GM12878 (cell line): Measurements from ENCODE around the gene SNCAIP.

ENCODE experiments used
- BHLHE40 ChIP-seq, 2 experiments: fragments of 450-650 bp in 1 of 2; IDR thresholded peaks; 2 replicates each; pipeline ENCODE4 v1.6.1; 2011 to 2017; ENCODE audit warnings: low read depth in 2 of 2, borderline replicate concordance in 1 of 2, improper control_type of control experiment in 1 of 2, low read length in 1 of 2, mild to moderate bottlenecking in 1 of 2
- EZH2 ChIP-seq: IDR thresholded peaks from 2 replicates; pipeline ENCODE4 v1.6.1; 2012; ENCODE audit warnings: low read depth, mild to moderate bottlenecking, control low read depth, inconsistent platforms, low read length, borderline replicate concordance; ENCODE audit not compliant: control insufficient read depth
- TF ChIP-seq, protein P1 (sequence below), 3 experiments: IDR thresholded peaks in 2 of 3; conservative IDR thresholded peaks in 1 of 3; 2 replicates each; pipeline ENCODE4 v1.5.1; 2011; ENCODE audit warnings: low read depth in 3 of 3, low read length in 3 of 3, mild to moderate bottlenecking in 3 of 3, control low read depth in 2 of 3, moderate library complexity in 2 of 3, inconsistent platforms in 1 of 3, mixed read lengths in 1 of 3; ENCODE audit not compliant: control insufficient read depth in 2 of 3, insufficient read depth in 1 of 3; ENCODE audit errors: extremely low read depth in 1 of 3
- TF ChIP-seq, protein P2 (sequence below): fragments of 450-650 bp; IDR thresholded peaks from 2 replicates; pipeline ENCODE4 v1.6.1; 2017; ENCODE audit warnings: borderline replicate concordance

DNA sequence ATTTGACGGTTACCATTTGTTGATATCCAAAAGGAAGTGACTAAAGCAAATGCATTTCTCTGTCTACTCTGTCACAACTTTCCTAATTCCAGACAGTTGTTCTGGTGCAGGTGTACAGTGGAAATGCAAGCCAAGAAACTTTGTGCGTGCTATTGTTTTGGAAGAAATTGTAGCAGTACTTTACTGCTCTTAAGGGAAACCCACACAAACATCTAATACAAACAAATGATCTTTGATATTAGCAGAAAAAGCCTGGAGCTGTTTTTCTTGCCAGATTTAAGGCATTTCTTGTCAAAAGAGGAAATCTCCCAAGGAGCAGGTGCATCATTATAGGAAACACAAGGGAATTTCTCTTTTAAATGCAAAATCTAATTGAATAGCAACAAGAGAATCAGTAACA lies 2.0 kb downstream of the SNCAIP start:
- TF ChIP-seq BHLHE40 (IDR thresholded peaks at IDR 0.05; ENCODE audit: borderline replicate concordance in 1 of 2, low read depth in 2 of 2, low read length in 1 of 2): no peak
- TF ChIP-seq, protein P1, sequence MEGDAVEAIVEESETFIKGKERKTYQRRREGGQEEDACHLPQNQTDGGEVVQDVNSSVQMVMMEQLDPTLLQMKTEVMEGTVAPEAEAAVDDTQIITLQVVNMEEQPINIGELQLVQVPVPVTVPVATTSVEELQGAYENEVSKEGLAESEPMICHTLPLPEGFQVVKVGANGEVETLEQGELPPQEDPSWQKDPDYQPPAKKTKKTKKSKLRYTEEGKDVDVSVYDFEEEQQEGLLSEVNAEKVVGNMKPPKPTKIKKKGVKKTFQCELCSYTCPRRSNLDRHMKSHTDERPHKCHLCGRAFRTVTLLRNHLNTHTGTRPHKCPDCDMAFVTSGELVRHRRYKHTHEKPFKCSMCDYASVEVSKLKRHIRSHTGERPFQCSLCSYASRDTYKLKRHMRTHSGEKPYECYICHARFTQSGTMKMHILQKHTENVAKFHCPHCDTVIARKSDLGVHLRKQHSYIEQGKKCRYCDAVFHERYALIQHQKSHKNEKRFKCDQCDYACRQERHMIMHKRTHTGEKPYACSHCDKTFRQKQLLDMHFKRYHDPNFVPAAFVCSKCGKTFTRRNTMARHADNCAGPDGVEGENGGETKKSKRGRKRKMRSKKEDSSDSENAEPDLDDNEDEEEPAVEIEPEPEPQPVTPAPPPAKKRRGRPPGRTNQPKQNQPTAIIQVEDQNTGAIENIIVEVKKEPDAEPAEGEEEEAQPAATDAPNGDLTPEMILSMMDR (IDR thresholded peaks at IDR 0.05 in 2 of 3, conservative IDR thresholded peaks at IDR 0.05 in 1 of 3; ENCODE audit: control insufficient read depth in 2 of 3, extremely low read depth in 1 of 3, insufficient read depth in 1 of 3, low read depth in 3 of 3, low read length in 3 of 3): no peak
- TF ChIP-seq, protein P2, sequence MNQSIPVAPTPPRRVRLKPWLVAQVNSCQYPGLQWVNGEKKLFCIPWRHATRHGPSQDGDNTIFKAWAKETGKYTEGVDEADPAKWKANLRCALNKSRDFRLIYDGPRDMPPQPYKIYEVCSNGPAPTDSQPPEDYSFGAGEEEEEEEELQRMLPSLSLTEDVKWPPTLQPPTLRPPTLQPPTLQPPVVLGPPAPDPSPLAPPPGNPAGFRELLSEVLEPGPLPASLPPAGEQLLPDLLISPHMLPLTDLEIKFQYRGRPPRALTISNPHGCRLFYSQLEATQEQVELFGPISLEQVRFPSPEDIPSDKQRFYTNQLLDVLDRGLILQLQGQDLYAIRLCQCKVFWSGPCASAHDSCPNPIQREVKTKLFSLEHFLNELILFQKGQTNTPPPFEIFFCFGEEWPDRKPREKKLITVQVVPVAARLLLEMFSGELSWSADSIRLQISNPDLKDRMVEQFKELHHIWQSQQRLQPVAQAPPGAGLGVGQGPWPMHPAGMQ: no peak
- no peak for TF ChIP-seq EZH2
